Lower lobe of right lung (tissue), 2 donors: ENCODE measurements around the gene PGBD2. TPM values are rescaled to one million over a fixed set of nuclear protein-coding genes. Genes with fewer than 3 reads are reported as not detected.
"Not testable (repeated sequence)": the region's sequence is repeated elsewhere in the genome, so short reads cannot be mapped to it uniquely, and the experiment has no call there.

Experiments used
- ATAC-seq, 2 donors: fragments of 200-7000 bp; cut with Tn5 transposase; one replicate each; pipeline ENCODE4 v1.9.1; 2020 to 2022; ENCODE audit warnings: mild to moderate bottlenecking in 2 of 2, moderate library complexity in 2 of 2
- DNase-seq: peaks from one replicate; pipeline ENCODE4 v3.0.0-alpha.2; 2020
- H3K27ac ChIP-seq: fragments of 200-600 bp; one replicate; pipeline ENCODE4 v1.8.0; 2022
- H3K27me3 ChIP-seq: fragments of 200-600 bp; one replicate; pipeline ENCODE4 v1.8.0; 2022; ENCODE audit warnings: low read depth
- H3K36me3 ChIP-seq: fragments of 200-600 bp; one replicate; pipeline ENCODE4 v1.8.0; 2022; ENCODE audit warnings: mild to moderate bottlenecking
- H3K4me1 ChIP-seq: fragments of 200-600 bp; one replicate; pipeline ENCODE4 v1.8.0; 2022
- H3K4me3 ChIP-seq: fragments of 200-600 bp; one replicate; pipeline ENCODE4 v1.8.0; 2022; ENCODE audit warnings: mild to moderate bottlenecking
- H3K9me3 ChIP-seq: fragments of 200-600 bp; one replicate; pipeline ENCODE4 v1.8.0; 2022
- CTCF ChIP-seq: fragments of 200-600 bp; IDR thresholded peaks from one replicate; pipeline ENCODE4 v1.8.0; 2022; ENCODE audit warnings: antibody characterized with exemption, mild to moderate bottlenecking
- intact Hi-C: fragments of 100-400 bp; cut with DNase I; formaldehyde crosslinking; loops from one replicate; pipeline ENCODE4 v1.11.0; 2022
- total RNA-seq: library from RNA; stranded (reverse); fragmentation: NEBNext Ultra II Directional; extraction: Animal tissue kit (Norgen Biotek cat#: 25700); gene quantifications from one replicate; pipeline ENCODE4 v1.2.1, GENCODE V29; 2021
- donor health status: DM: no; HTN: yes; CAD: no; lungs with severe emphysema.

The PGBD2 gene
- total RNA-seq, 1 donor from 2014 or later = 9.1 TPM

GRCh38 chr1:248884632-248885295, 21.3 kb upstream of the PGBD2 start:
- intact Hi-C loops = no loop called here
- no peaks in the 10 kb centered on the region for H3K9me3 ChIP-seq
- DNase-seq = no peak
- no peak for ATAC-seq
- H3K4me1 ChIP-seq = no peaks in the 10 kb centered on the region
- no peaks in the 10 kb centered on the region for H3K36me3 ChIP-seq
- no peaks in the 10 kb centered on the region for H3K27me3 ChIP-seq
- no peak overlapping the region for H3K4me3 ChIP-seq
- no peak overlapping the region for H3K27ac ChIP-seq
- no peak for TF ChIP-seq CTCF

GRCh38 chr1:248885646-248886045, 20.4 kb upstream of the PGBD2 start:
- no peak for ATAC-seq
- Histone ChIP-seq H3K9me3 (no peaks in the 10 kb centered on the region), H3K4me1 (no peaks in the 10 kb centered on the region), H3K36me3 (no peaks in the 10 kb centered on the region), H3K27ac (no peak overlapping the region), H3K4me3 (no peak overlapping the region), H3K27me3 (no peaks in the 10 kb centered on the region)
- intact Hi-C loops = no loop called here
- no peak for TF ChIP-seq CTCF
- no peak for DNase-seq

GRCh38 chr1:248886237-248886895, 19.7 kb upstream of the PGBD2 start:
- intact Hi-C loops = no loop called here
- DNase-seq (no peak), ATAC-seq (no peak)
- no peaks in the 10 kb centered on the region for H3K36me3 ChIP-seq
- no peak overlapping the region for H3K4me3 ChIP-seq
- no peak overlapping the region for H3K27ac ChIP-seq
- H3K4me1 ChIP-seq = no peaks in the 10 kb centered on the region
- H3K27me3 ChIP-seq = no peaks in the 10 kb centered on the region
- TF ChIP-seq CTCF = no peak
- no peaks in the 10 kb centered on the region for H3K9me3 ChIP-seq

- ATAC-seq, H3K27ac ChIP-seq, intact Hi-C loops, H3K36me3 ChIP-seq, DNase-seq, H3K27me3 ChIP-seq, H3K4me3 ChIP-seq, H3K4me1 ChIP-seq, H3K9me3 ChIP-seq: not testable (repeated sequence)
Measured at GRCh38 chr1:248889914-248890243, 16.2 kb upstream of the PGBD2 start.

GRCh38 chr1:248890549-248891498, 15.2 kb upstream of the PGBD2 start:
- H3K4me3 ChIP-seq = no peak overlapping the region
- ATAC-seq = no peak
- no peaks in the 10 kb centered on the region for H3K27me3 ChIP-seq
- H3K4me1 ChIP-seq = no peaks in the 10 kb centered on the region
- no peak for TF ChIP-seq CTCF
- no peaks in the 10 kb centered on the region for H3K9me3 ChIP-seq
- no peak for DNase-seq
- intact Hi-C loops = no loop called here
- H3K36me3 ChIP-seq = no peaks in the 10 kb centered on the region
- no peak overlapping the region for H3K27ac ChIP-seq
